ENCODE measurements around the gene TEX10. TPM values are rescaled to one million over a fixed set of nuclear protein-coding genes. Genes with fewer than 3 reads are reported as not detected.
"Not testable (repeated sequence)": the region's sequence is repeated elsewhere in the genome, so short reads cannot be mapped to it uniquely, and the experiment has no call there.

Gene TEX10
- total RNA-seq, 2 donors from 2014 or later = 44.7 to 49.4 TPM

- Mint-ChIP-seq H3K4me3 (no peak overlapping the region), H3K4me1 (peaks cover 28% of the 10 kb centered on the region)
- no peak overlapping the region for H3K27ac ChIP-seq (ENCODE audit: low read depth, low read length)
These were observed 5.9 kb downstream of the TEX10 start for GRCh38 chr9:100346836-100347235.

GRCh38 chr9:100341889-100342288, 10.9 kb downstream of the TEX10 start:
- H3K36me3 Mint-ChIP-seq (ENCODE audit: low read depth) = peaks cover 50% of the 10 kb centered on the region
- H3K27ac Mint-ChIP-seq = no peak overlapping the region
- H3K27ac ChIP-seq (ENCODE audit: low read depth, low read length) = no peak overlapping the region
- no peaks in the 10 kb centered on the region for H3K27me3 Mint-ChIP-seq (ENCODE audit: insufficient read depth)
- no peaks in the 10 kb centered on the region for H3K9me3 ChIP-seq (ENCODE audit: control insufficient read depth, low read length)
- H3K36me3 ChIP-seq (ENCODE audit: control insufficient read depth, insufficient read depth, low read length) = peaks cover 81% of the 10 kb centered on the region
- H3K4me3 Mint-ChIP-seq = no peak overlapping the region
- 91 to 94% methylated on average over 2 to 3 of the region's 3 CpGs for WGBS, 2 experiments (ENCODE audit: insufficient coverage in 1 of 2, insufficient read length in 1 of 2)
- no peaks in the 10 kb centered on the region for H3K4me1 ChIP-seq (ENCODE audit: control insufficient read depth, insufficient read depth, low read length)
- no peak overlapping the region for H3K4me3 ChIP-seq (ENCODE audit: low read length)
- no peak for DNase-seq
- no peak overlapping the region for H3K9ac ChIP-seq (ENCODE audit: extremely low read depth, low read length, poor library complexity, severe bottlenecking)
- H3K9me3 Mint-ChIP-seq = no peaks in the 10 kb centered on the region
- no peaks in the 10 kb centered on the region for H3K27me3 ChIP-seq (ENCODE audit: control insufficient read depth, insufficient read depth, low read length, poor library complexity, severe bottlenecking)
- peaks cover 15% of the 10 kb centered on the region for H3K4me1 Mint-ChIP-seq
- no peak for TF ChIP-seq CTCF (conservative IDR thresholded peaks at IDR 0.05)

More at GRCh38 chr9:100346836-100347235, 5.9 kb downstream of the TEX10 start:
- no peaks in the 10 kb centered on the region for H3K27me3 ChIP-seq (ENCODE audit: control insufficient read depth, insufficient read depth, low read length, poor library complexity, severe bottlenecking)
- H3K4me3 ChIP-seq (ENCODE audit: low read length) = no peak overlapping the region
- no peak for DNase-seq
- no peaks in the 10 kb centered on the region for H3K27me3 Mint-ChIP-seq (ENCODE audit: insufficient read depth)
- H3K9ac ChIP-seq (ENCODE audit: extremely low read depth, low read length, poor library complexity, severe bottlenecking) = no peak overlapping the region
- H3K4me1 ChIP-seq (ENCODE audit: control insufficient read depth, insufficient read depth, low read length) = no peaks in the 10 kb centered on the region
- TF ChIP-seq CTCF (conservative IDR thresholded peaks at IDR 0.05) = no peak
- no peaks in the 10 kb centered on the region for H3K9me3 Mint-ChIP-seq
- peaks cover 31% of the 10 kb centered on the region for H3K36me3 Mint-ChIP-seq (ENCODE audit: low read depth)
- H3K9me3 ChIP-seq (ENCODE audit: control insufficient read depth, low read length) = no peaks in the 10 kb centered on the region
- WGBS, 2 experiments (ENCODE audit: insufficient coverage in 1 of 2, insufficient read length in 1 of 2) = 94 to 95% methylated on average over 2 to 3 of the region's 3 CpGs
- peaks cover 60% of the 10 kb centered on the region for H3K36me3 ChIP-seq (ENCODE audit: control insufficient read depth, insufficient read depth, low read length)
- no peak overlapping the region for H3K27ac Mint-ChIP-seq

GRCh38 chr9:100340224-100340623, 12.5 kb downstream of the TEX10 start:
- Histone ChIP-seq H3K4me1 (ENCODE audit: control insufficient read depth, insufficient read depth, low read length) (no peaks in the 10 kb centered on the region), H3K27me3 (ENCODE audit: control insufficient read depth, insufficient read depth, low read length, poor library complexity, severe bottlenecking) (no peaks in the 10 kb centered on the region), H3K9me3 (ENCODE audit: control insufficient read depth, low read length) (no peaks in the 10 kb centered on the region), H3K4me3 (ENCODE audit: low read length) (no peak overlapping the region), H3K9ac (ENCODE audit: extremely low read depth, low read length, poor library complexity, severe bottlenecking) (no peak overlapping the region), H3K27ac (ENCODE audit: low read depth, low read length) (no peak overlapping the region), H3K36me3 (ENCODE audit: control insufficient read depth, insufficient read depth, low read length) (peaks cover 69% of the 10 kb centered on the region)
- peaks cover 46% of the 10 kb centered on the region for H3K36me3 Mint-ChIP-seq (ENCODE audit: low read depth)
- H3K4me1 Mint-ChIP-seq = peaks cover 15% of the 10 kb centered on the region
- no peak overlapping the region for H3K4me3 Mint-ChIP-seq
- no peak overlapping the region for H3K27ac Mint-ChIP-seq
- no peak for TF ChIP-seq CTCF (conservative IDR thresholded peaks at IDR 0.05)
- DNase-seq = no peak
- WGBS, 2 experiments (ENCODE audit: insufficient coverage in 1 of 2, insufficient read length in 1 of 2) = 86 to 90% methylated on average over 1 to 2 of the region's 2 CpGs
- no peaks in the 10 kb centered on the region for H3K9me3 Mint-ChIP-seq
- H3K27me3 Mint-ChIP-seq (ENCODE audit: insufficient read depth) = no peaks in the 10 kb centered on the region

GRCh38 chr9:100338736-100339135, 14.0 kb downstream of the TEX10 start:
- peaks cover 15% of the 10 kb centered on the region for H3K4me1 Mint-ChIP-seq
- not testable (repeated sequence) for H3K9ac ChIP-seq (ENCODE audit: extremely low read depth, low read length, poor library complexity, severe bottlenecking); H3K4me1 ChIP-seq (ENCODE audit: control insufficient read depth, insufficient read depth, low read length); H3K4me3 Mint-ChIP-seq; DNase-seq; H3K27me3 ChIP-seq (ENCODE audit: control insufficient read depth, insufficient read depth, low read length, poor library complexity, severe bottlenecking); H3K27ac ChIP-seq (ENCODE audit: low read depth, low read length); H3K4me3 ChIP-seq (ENCODE audit: low read length); H3K9me3 ChIP-seq (ENCODE audit: control insufficient read depth, low read length); H3K27ac Mint-ChIP-seq; H3K27me3 Mint-ChIP-seq (ENCODE audit: insufficient read depth); H3K9me3 Mint-ChIP-seq
- peaks cover 56% of the 10 kb centered on the region for H3K36me3 Mint-ChIP-seq (ENCODE audit: low read depth)
- WGBS, 2 experiments (ENCODE audit: insufficient coverage in 1 of 2, insufficient read length in 1 of 2) = 94% methylated on average over 5 of the region's 5 CpGs; no CpG with 5 or more reads in 1 of the 2 experiments
- H3K36me3 ChIP-seq (ENCODE audit: control insufficient read depth, insufficient read depth, low read length) = peaks cover 65% of the 10 kb centered on the region

Measured in endodermal cell (in vitro differentiated cells).